Transverse colon (tissue), 3 donors: ENCODE data around the gene LDB2.

Source experiments
- EP300 ChIP-seq: sonication (generic); formaldehyde crosslinking; IDR thresholded peaks from one replicate; pipeline ENCODE4 v1.6.1; 2017; ENCODE audit warnings: antibody characterized with exemption, low read depth
- POLR2AphosphoS5 ChIP-seq, 3 donors: sonication (generic); formaldehyde crosslinking; IDR thresholded peaks; one replicate each; pipeline ENCODE4 v1.6.1; 2016; ENCODE audit warnings: antibody characterized with exemption in 3 of 3

DNA sequence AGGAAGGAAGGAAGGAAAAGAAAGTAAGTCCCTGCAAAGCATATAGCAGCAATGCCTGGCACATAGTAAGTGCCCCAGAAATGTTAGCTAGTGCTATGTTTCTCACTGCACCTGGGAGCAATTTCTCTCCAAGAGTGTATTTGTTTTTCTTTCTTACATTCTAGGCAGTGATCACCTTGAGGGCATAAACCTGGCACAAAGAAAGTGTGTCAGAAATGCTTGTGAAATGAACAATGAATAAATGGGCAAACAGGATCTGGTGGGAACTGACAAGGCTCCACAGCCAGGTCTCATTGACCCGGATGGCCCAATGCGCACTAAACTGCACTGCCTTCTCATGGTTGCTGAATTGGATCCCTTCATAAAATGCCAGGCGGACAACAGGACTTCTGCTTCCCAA lies 316.4 kb downstream of the LDB2 start:
- no peak for TF ChIP-seq EP300
- TF ChIP-seq POLR2AphosphoS5 (IDR thresholded peaks at IDR 0.05) = no peak
